Activated CD4-positive, alpha-beta memory T cell treated with anti-CD3 and anti-CD28 coated beads for 36 hours (primary cell): ENCODE results near the gene NUTM1. TPM values are rescaled to one million over a fixed set of nuclear protein-coding genes. Genes with fewer than 3 reads are reported as not detected.
"Not testable (repeated sequence)": the region's sequence is repeated elsewhere in the genome, so short reads cannot be mapped to it uniquely, and the experiment has no call there.

Experiments used
- CTCF ChIA-PET: fragments of 350-600 bp; sonication (Branson Sonifier 250); formaldehyde crosslinking; loops from one replicate; lab custom pipeline; 2021; ENCODE audit warnings: antibody characterized with exemption, inconsistent platforms; lab: Charles Lee
- POLR2A ChIA-PET: fragments of 350-600 bp; sonication (Branson Sonifier 250); formaldehyde crosslinking; loops from one replicate; lab custom pipeline; 2021; ENCODE audit warnings: antibody characterized with exemption; lab: Charles Lee
- DNase-seq: peaks from one replicate; pipeline ENCODE4 v3.0.0-alpha.2; 2020
- H3K27ac Mint-ChIP-seq: one replicate; pipeline ENCODE4 v1.8.0; 2021; ENCODE audit warnings: mixed read lengths
- H3K27me3 Mint-ChIP-seq: one replicate; pipeline ENCODE4 v1.8.0; 2021; ENCODE audit warnings: mixed read lengths
- H3K36me3 Mint-ChIP-seq: one replicate; pipeline ENCODE4 v1.8.0; 2021; ENCODE audit warnings: mixed read lengths
- H3K4me1 Mint-ChIP-seq: one replicate; pipeline ENCODE4 v1.8.0; 2021; ENCODE audit warnings: low read depth, mixed read lengths
- H3K4me3 Mint-ChIP-seq: one replicate; pipeline ENCODE4 v1.8.0; 2021; ENCODE audit warnings: mild to moderate bottlenecking, mixed read lengths
- H3K9me3 Mint-ChIP-seq: one replicate; pipeline ENCODE4 v1.8.0; 2021; ENCODE audit warnings: mixed read lengths
- intact Hi-C: fragments of 100-400 bp; cut with micrococcal nuclease; formaldehyde crosslinking; loops from one replicate; pipeline ENCODE4 v1.15.1; 2023
- total RNA-seq, 2 experiments: library from RNA; stranded (reverse); gene quantifications; one replicate each; pipeline ENCODE4 v1.2.3, GENCODE V29; 2021

NUTM1 gene
- total RNA-seq, 2 experiments from 2014 or later = not detected

DNA sequence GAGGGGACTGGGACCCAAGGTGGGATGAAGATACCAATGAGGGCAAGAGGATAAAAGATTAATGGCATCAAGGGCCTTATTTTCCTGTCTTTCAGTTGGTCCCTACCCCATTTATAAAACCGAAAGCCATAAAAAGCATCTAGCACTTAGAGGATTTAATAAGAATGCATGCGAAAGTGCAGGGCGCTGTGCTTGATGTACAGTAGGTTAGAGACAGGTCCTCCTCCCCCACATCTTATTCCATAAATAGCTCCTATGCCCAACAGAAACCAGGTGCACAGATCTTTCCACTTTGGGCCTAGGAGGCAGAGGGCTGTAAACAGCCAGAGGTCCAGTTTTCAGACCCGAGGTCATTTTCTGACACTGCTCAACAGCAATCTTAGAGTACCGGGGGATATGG lies 22.7 kb downstream of the NUTM1 start:
- peak overlapping the region; percentile 96 for H3K4me3 Mint-ChIP-seq
- ChIA-PET CTCF (interaction anchor here (0.6 to 4.1 kb wide), 11 partner anchors 9 to 256 kb away, joined by 3 to 47 read pairs (median 4); partner anchors contain the start of genes GOLGA8B, NOP10, NUTM1 and SLC12A6), POLR2A (interaction anchor here (0.7 to 4.1 kb wide), 6 partner anchors 23 to 217 kb away, joined by 3 to 29 read pairs (median 14); partner anchors contain the start of genes EMC4, GOLGA8B, NOP10 and NUTM1)
- intact Hi-C loops = loop anchor here (5.0 kb wide), 1 partner anchor 621 kb away; the partner anchor contains the start of gene ZNF770
- peak overlapping the region; percentile 81 for H3K27ac Mint-ChIP-seq
- DNase-seq = no peak
- H3K4me1 Mint-ChIP-seq = peaks cover 36% of the 10 kb centered on the region
- peaks cover 16% of the 10 kb centered on the region for H3K36me3 Mint-ChIP-seq
- no peaks in the 10 kb centered on the region for H3K27me3 Mint-ChIP-seq
- no peaks in the 10 kb centered on the region for H3K9me3 Mint-ChIP-seq

DNA sequence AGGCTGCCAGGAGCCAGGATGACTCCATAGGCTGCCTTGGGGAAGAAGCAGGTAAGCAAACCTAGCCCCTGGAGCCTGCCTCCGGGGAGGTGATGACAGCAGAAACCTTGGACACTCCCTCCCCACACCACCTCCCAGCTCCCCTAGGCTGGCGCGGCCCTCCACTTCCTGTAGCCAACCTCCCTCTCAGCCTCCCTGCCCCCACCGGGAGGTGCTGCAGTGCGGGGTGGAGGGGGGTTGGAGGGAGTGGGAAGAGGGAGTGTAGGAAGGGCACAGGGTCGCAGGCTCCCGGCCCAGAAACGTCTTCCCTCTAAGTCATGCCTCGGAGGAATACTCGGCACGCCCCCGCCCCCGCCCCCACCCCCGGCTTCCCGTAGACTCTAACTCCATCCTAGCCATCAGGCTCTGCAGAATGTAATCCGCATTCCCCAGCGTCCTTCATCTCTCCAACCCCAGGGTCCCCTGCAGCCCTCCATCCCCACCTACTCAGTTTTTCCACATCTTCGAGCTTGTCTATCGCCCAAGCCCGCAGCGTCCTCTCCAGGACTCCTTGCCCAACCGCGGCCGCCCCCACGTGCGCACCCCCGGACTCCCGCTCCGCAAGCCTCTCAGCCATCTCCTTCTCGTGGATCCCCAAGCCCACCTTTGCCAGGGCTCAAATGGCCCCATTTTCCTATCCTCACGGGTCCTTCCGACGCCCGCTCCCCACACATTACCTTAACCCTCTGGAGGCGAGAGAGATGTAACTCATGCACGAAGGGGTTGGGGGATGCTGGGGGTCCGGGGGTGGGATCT lies 23.4 kb downstream of the NUTM1 start:
- Mint-ChIP-seq H3K9me3 (no peaks in the 10 kb centered on the region), H3K27me3 (no peaks in the 10 kb centered on the region), H3K4me1 (peaks cover 37% of the 10 kb centered on the region), H3K36me3 (peaks cover 12% of the 10 kb centered on the region), H3K4me3 (peak overlapping the region; percentile 96), H3K27ac (peak overlapping the region; percentile 81)
- peak; percentile 72 for DNase-seq
- POLR2A ChIA-PET = interaction anchor here (0.7 to 4.1 kb wide), 10 partner anchors 14 to 216 kb away, joined by 3 to 29 read pairs (median 6); partner anchors contain the start of genes EMC4, GOLGA8B, NOP10 and NUTM1
- intact Hi-C loops = loop anchor here (1.0 to 5.0 kb wide), 9 partner anchors 23 to 621 kb away; partner anchors contain the start of genes AVEN, GOLGA8B, KATNBL1 and NOP10
- CTCF ChIA-PET = interaction anchor here (0.5 to 4.1 kb wide), 23 partner anchors 8 to 326 kb away, joined by 3 to 47 read pairs (median 4); partner anchors contain the start of genes EMC4, GOLGA8A, GOLGA8B and KATNBL1

DNA sequence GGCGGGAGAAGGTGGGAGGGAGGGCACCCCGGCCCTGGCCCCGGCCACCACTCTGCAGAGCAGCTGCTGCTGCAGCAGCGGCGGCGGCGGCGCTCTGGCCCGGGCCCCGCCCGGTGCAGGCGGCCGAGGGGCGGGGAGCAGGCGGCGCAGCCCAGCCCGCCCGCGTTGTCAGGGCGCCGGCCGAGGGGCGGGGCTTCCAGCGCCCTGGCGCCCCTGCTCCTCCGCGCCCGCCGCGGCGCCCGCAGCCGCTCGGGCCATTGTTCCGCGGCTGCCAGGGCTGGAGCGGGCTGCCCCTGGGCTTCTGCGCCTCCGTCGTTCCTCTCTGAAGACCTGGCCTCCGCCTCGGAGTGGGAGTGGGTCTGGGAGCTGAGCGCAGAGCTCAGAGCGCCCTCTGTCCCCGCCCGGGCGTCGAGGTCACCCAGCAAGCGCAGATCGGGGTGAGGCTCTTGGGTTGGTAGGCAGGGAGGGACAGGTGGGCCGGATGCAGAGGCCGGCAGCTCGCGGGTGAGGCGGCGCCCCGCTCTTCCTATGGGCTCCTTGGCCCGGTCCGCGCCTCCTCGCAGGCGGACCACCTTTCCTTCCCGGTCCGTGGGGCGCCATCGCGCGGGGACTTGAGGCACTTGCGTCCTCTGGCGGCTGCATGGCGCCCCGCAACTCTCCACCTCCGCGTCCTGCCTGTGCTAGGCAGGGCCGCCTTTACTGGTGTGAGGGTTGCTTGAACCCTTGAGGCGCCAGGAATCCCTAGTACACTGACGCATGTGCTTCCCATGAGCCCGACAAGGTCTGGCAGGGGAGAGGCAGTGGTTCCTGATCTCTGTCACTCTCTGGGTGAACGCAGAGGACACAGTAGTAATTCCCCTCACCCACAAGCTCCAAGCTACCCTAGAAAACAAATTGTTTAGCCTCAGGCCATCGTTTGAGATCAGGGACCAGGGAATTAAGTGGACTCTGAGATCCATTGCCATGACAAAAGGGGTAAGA lies 24.3 kb downstream of the NUTM1 start, which contains the start of gene LPCAT4:
TSS of gene LPCAT4 (minus strand) at position 96 of the 981 bp plus-strand sequence. CDS start 96 bp downstream, outside the sequence.
- no peaks in the 10 kb centered on the region for H3K9me3 Mint-ChIP-seq
- peak within 1 kb of the TSS; percentile 96 for H3K27ac Mint-ChIP-seq
- DNase-seq = peak; percentile 91
- CTCF ChIA-PET = interaction anchor here (0.5 to 4.1 kb wide), 33 partner anchors 9 to 327 kb away, joined by 3 to 47 read pairs (median 4); partner anchors contain the start of genes EMC4, GOLGA8A, GOLGA8B and KATNBL1
- H3K27me3 Mint-ChIP-seq = no peaks in the 10 kb centered on the region
- intact Hi-C loops = loop anchor here (1.0 to 5.0 kb wide), 9 partner anchors 24 to 620 kb away; partner anchors contain the start of genes AVEN, GOLGA8B, KATNBL1 and NOP10
- H3K4me1 Mint-ChIP-seq = peaks cover 41% of the 10 kb centered on the region
- peak within 1 kb of the TSS; percentile 96 for H3K4me3 Mint-ChIP-seq
- POLR2A ChIA-PET = interaction anchor here (0.7 to 4.1 kb wide), 11 partner anchors 15 to 257 kb away, joined by 3 to 29 read pairs (median 6); partner anchors contain the start of genes EMC4, GOLGA8B, NOP10 and NUTM1
- H3K36me3 Mint-ChIP-seq = peaks cover 8% of the 10 kb centered on the region

DNA sequence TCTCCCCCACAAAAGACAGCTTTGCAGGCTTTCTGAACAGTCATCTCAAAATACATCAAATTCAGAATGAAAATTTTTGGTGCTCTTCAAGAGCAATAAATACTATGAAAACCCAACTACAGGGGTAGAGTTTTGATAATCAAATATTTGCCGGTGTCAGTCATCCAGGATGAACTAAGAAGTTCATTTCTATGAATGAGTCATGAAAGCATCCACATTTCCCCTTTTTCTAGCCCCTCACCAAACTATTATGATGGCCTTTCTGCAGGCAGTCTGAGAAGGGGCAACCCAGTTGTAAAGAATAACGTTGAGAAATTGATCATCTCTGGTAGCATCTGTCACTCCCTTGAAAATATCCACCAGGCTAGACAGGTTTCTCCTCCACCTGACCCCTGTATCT lies 27.0 kb downstream of the NUTM1 start:
- POLR2A ChIA-PET = no interaction called here
- Mint-ChIP-seq H3K36me3 (no peaks in the 10 kb centered on the region), H3K27me3 (no peaks in the 10 kb centered on the region), H3K27ac (peak overlapping the region; percentile 42), H3K4me1 (peaks cover 35% of the 10 kb centered on the region), H3K9me3 (no peaks in the 10 kb centered on the region), H3K4me3 (no peak overlapping the region)
- DNase-seq = peak; percentile 17
- intact Hi-C loops = no loop called here
- CTCF ChIA-PET = interaction anchor here (0.7 to 1.5 kb wide), 2 partner anchors 128 to 130 kb away, joined by 3 to 4 read pairs; no protein-coding TSS in a partner anchor

DNA sequence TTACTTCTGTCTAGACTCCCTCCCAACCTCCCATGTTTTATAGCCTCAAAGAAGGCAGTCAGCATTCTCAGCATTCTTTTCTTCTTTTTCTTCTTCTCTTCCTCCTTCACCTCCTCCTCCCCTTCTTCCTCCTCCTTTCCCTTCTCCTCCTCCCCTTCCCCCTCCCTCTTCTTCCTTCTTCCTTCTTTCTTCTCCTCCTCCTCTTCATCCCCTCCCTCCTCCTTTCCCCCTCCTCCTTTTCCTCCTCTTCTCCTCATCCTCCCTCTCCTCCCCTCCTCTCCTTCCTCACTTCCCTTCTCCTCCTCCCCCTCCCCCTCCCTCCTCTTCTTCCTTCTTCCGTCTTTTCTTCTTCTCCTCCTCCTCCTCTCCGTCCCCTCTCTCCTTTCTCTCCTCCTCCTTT lies 27.5 kb downstream of the NUTM1 start:
- H3K27me3 Mint-ChIP-seq = no peaks in the 10 kb centered on the region
- ChIA-PET POLR2A (no interaction called here), CTCF (no interaction called here)
- no peak overlapping the region for H3K4me3 Mint-ChIP-seq
- no peak for DNase-seq
- H3K36me3 Mint-ChIP-seq = no peaks in the 10 kb centered on the region
- intact Hi-C loops = no loop called here
- H3K9me3 Mint-ChIP-seq = no peaks in the 10 kb centered on the region
- H3K27ac Mint-ChIP-seq = no peak overlapping the region
- H3K4me1 Mint-ChIP-seq = peaks cover 30% of the 10 kb centered on the region

DNA sequence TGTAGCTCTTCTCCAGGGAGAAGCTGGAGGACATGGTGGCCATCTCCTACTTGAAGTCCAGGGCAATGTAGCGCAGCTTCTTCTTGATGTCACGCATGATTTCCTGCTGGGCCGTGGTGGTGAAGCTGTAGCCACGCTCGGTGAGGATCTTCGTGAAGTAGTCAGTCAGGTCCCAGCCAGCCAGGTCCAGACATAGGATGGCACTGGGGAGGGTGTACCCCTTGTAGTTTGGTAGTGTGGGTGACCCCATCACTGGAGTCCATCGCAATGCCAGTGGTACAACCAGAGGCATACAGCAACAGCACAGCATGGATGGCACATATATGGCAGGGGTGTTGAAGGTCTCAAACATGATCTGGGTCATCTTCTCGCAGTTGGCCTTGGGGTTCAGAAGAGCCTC lies 30.8 kb downstream of the NUTM1 start:
- intact Hi-C loops = no loop called here
- ChIA-PET CTCF (no interaction called here), POLR2A (no interaction called here)

GRCh38 chr15:34374816-34375215 lies 31.7 kb downstream of the NUTM1 start:
- Mint-ChIP-seq H3K27ac (no peak overlapping the region), H3K4me1 (peaks cover 13% of the 10 kb centered on the region), H3K27me3 (no peaks in the 10 kb centered on the region), H3K4me3 (no peak overlapping the region), H3K36me3 (no peaks in the 10 kb centered on the region), H3K9me3 (no peaks in the 10 kb centered on the region)
- intact Hi-C loops = no loop called here
- POLR2A ChIA-PET = no interaction called here
- CTCF ChIA-PET = no interaction called here
- DNase-seq = no peak

More for the DNA sequence above, 30.8 kb downstream of the NUTM1 start:
- no peak for DNase-seq
- Mint-ChIP-seq H3K36me3 (no peaks in the 10 kb centered on the region), H3K27ac (no peak overlapping the region), H3K9me3 (no peaks in the 10 kb centered on the region), H3K27me3 (no peaks in the 10 kb centered on the region), H3K4me1 (peaks cover 18% of the 10 kb centered on the region), H3K4me3 (no peak overlapping the region)

- H3K36me3 Mint-ChIP-seq, intact Hi-C loops, DNase-seq, H3K9me3 Mint-ChIP-seq, H3K27me3 Mint-ChIP-seq, H3K4me3 Mint-ChIP-seq, POLR2A ChIA-PET, CTCF ChIA-PET, H3K4me1 Mint-ChIP-seq, H3K27ac Mint-ChIP-seq: not testable (repeated sequence)
Measured at GRCh38 chr15:34375541-34375940, 32.4 kb downstream of the NUTM1 start.

DNA sequence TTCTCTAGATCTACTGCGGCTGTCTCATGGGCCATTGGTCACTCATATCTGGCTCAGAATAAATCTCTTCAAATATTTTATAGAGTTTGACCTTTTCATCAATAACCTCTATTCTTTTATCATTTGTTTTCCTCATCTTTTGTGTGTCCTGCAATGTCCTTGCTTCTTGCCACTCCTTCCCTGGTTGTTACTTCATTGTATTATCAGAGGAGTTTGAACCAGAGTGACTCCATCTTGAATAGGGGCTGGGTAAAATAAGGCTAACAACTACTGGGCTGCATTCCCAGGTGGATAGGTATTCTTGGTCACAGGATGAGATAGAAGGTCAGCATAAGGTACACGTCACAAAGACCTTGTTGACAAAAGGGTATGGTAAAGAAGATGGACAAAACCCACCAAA lies 33.7 kb downstream of the NUTM1 start:
- H3K36me3 Mint-ChIP-seq = no peaks in the 10 kb centered on the region

DNA sequence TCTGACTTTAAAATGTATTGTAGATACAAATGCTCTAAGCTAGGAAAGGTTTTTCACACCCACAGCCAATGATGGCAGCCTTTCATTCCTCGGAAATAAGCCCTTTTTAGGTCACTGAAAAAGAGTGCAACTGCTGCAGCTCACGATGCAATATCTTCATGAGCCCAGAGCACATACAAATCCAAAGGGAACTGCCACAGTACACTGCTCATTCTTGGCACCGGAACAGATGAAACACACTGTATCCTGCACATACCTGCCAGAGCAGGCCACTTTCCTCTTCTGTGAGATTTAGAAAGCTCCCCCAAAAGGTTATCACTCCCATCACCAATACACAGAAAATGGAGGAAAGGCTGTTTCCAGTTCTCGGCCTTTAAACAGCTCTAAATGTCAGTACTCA lies 37.4 kb downstream of the NUTM1 start:
- H3K27ac Mint-ChIP-seq, H3K27me3 Mint-ChIP-seq, CTCF ChIA-PET, intact Hi-C loops, POLR2A ChIA-PET, H3K4me1 Mint-ChIP-seq, DNase-seq, H3K4me3 Mint-ChIP-seq, H3K9me3 Mint-ChIP-seq, H3K36me3 Mint-ChIP-seq: not testable (repeated sequence)

More for the DNA sequence above, 33.7 kb downstream of the NUTM1 start:
- Mint-ChIP-seq H3K4me3 (no peak overlapping the region), H3K4me1 (no peaks in the 10 kb centered on the region), H3K27ac (no peak overlapping the region), H3K9me3 (no peaks in the 10 kb centered on the region), H3K27me3 (no peaks in the 10 kb centered on the region)
- POLR2A ChIA-PET = no interaction called here
- intact Hi-C loops = no loop called here
- CTCF ChIA-PET = no interaction called here
- no peak for DNase-seq

DNA sequence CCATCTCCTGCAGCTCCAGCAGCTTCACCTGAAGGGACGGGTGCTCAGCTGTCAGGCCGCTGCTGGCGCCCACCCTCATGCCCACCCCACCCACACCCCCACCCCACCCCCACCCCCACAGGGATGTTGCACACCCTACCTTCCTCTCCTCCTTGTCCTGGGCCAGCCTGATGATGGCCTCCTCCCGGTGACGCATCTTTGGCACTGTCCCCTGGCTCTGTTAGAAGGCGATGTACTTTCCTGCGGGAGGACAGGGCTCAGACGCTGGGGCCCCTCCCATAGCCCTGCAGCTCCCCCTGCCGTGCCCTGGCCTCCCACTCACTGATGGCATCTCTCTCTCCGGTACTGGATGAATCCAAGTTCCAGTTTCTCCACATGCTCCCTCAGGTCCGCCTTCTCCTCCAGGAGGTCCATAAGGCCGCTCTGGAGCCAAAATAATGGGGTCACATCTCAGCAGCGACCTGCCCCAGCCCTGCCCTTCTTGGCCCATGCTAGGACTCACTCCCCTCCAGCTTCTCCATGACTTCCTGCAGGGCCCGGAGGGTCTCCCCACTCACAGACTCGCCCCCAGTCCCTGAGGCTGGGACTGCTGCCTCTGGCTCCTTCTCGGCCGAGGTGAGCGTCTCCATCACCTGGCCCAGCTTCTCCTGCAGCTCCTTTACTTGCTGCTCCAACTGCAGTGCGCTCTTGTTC lies 38.9 kb downstream of the NUTM1 start:
- H3K9me3 Mint-ChIP-seq, H3K27ac Mint-ChIP-seq, intact Hi-C loops, POLR2A ChIA-PET, H3K36me3 Mint-ChIP-seq, CTCF ChIA-PET, H3K4me1 Mint-ChIP-seq, DNase-seq, H3K27me3 Mint-ChIP-seq, H3K4me3 Mint-ChIP-seq: not testable (repeated sequence)
